ENCODE data around the gene KCNC2. TPM values are rescaled to one million over a fixed set of nuclear protein-coding genes. Genes with fewer than 3 reads are reported as not detected.
"Not testable (repeated sequence)": the region's sequence is repeated elsewhere in the genome, so short reads cannot be mapped to it uniquely, and the experiment has no call there.

The KCNC2 gene
- total RNA-seq, 2 donors from 2014 or later, result not detected

GRCh38 chr12:75190846-75191245, 18.8 kb downstream of the KCNC2 start:
- Mint-ChIP-seq H3K4me3 (no peak overlapping the region), H3K9me3 (no peaks in the 10 kb centered on the region), H3K36me3 (ENCODE audit: low read depth) (no peaks in the 10 kb centered on the region), H3K27ac (no peak overlapping the region), H3K4me1 (no peaks in the 10 kb centered on the region), H3K27me3 (ENCODE audit: insufficient read depth) (no peaks in the 10 kb centered on the region)
- no peak for TF ChIP-seq CTCF (conservative IDR thresholded peaks at IDR 0.05)
- Histone ChIP-seq H3K9ac (ENCODE audit: extremely low read depth, low read length, poor library complexity, severe bottlenecking) (no peak overlapping the region), H3K36me3 (ENCODE audit: control insufficient read depth, insufficient read depth, low read length) (no peaks in the 10 kb centered on the region), H3K4me3 (ENCODE audit: low read length) (no peak overlapping the region), H3K27me3 (ENCODE audit: control insufficient read depth, insufficient read depth, low read length, poor library complexity, severe bottlenecking) (no peaks in the 10 kb centered on the region), H3K4me1 (ENCODE audit: control insufficient read depth, insufficient read depth, low read length) (no peaks in the 10 kb centered on the region), H3K9me3 (ENCODE audit: control insufficient read depth, low read length) (no peaks in the 10 kb centered on the region), H3K27ac (ENCODE audit: low read depth, low read length) (no peak overlapping the region)
- no peak for DNase-seq

- H3K27me3 Mint-ChIP-seq (ENCODE audit: insufficient read depth); H3K4me3 ChIP-seq (ENCODE audit: low read length); H3K9ac ChIP-seq (ENCODE audit: extremely low read depth, low read length, poor library complexity, severe bottlenecking); H3K4me1 ChIP-seq (ENCODE audit: control insufficient read depth, insufficient read depth, low read length); H3K4me1 Mint-ChIP-seq; DNase-seq; H3K36me3 ChIP-seq (ENCODE audit: control insufficient read depth, insufficient read depth, low read length); H3K9me3 Mint-ChIP-seq; H3K27ac ChIP-seq (ENCODE audit: low read depth, low read length); H3K9me3 ChIP-seq (ENCODE audit: control insufficient read depth, low read length); H3K27me3 ChIP-seq (ENCODE audit: control insufficient read depth, insufficient read depth, low read length, poor library complexity, severe bottlenecking); H3K4me3 Mint-ChIP-seq; H3K27ac Mint-ChIP-seq; H3K36me3 Mint-ChIP-seq (ENCODE audit: low read depth): not testable (repeated sequence)
- 95 to 100% methylated on average over 2 to 3 of the region's 3 CpGs for WGBS, 2 experiments (ENCODE audit: insufficient coverage in 1 of 2, insufficient read length in 1 of 2)
Observed at GRCh38 chr12:75185881-75186280, 23.8 kb downstream of the KCNC2 start.

GRCh38 chr12:75184516-75184915, 25.1 kb downstream of the KCNC2 start:
- Histone ChIP-seq H3K9ac (ENCODE audit: extremely low read depth, low read length, poor library complexity, severe bottlenecking) (no peak overlapping the region), H3K27ac (ENCODE audit: low read depth, low read length) (no peak overlapping the region), H3K4me3 (ENCODE audit: low read length) (no peak overlapping the region), H3K9me3 (ENCODE audit: control insufficient read depth, low read length) (no peaks in the 10 kb centered on the region), H3K27me3 (ENCODE audit: control insufficient read depth, insufficient read depth, low read length, poor library complexity, severe bottlenecking) (no peaks in the 10 kb centered on the region), H3K4me1 (ENCODE audit: control insufficient read depth, insufficient read depth, low read length) (no peaks in the 10 kb centered on the region), H3K36me3 (ENCODE audit: control insufficient read depth, insufficient read depth, low read length) (no peaks in the 10 kb centered on the region)
- Mint-ChIP-seq H3K36me3 (ENCODE audit: low read depth) (no peaks in the 10 kb centered on the region), H3K9me3 (no peaks in the 10 kb centered on the region), H3K27me3 (ENCODE audit: insufficient read depth) (no peaks in the 10 kb centered on the region), H3K4me3 (no peak overlapping the region), H3K4me1 (no peaks in the 10 kb centered on the region), H3K27ac (no peak overlapping the region)
- DNase-seq, result no peak
- TF ChIP-seq CTCF (conservative IDR thresholded peaks at IDR 0.05), result no peak

GRCh38 chr12:75183967-75184366, 25.7 kb downstream of the KCNC2 start:
- H3K27me3 Mint-ChIP-seq (ENCODE audit: insufficient read depth), result no peaks in the 10 kb centered on the region
- no peaks in the 10 kb centered on the region for H3K9me3 Mint-ChIP-seq
- no peaks in the 10 kb centered on the region for H3K9me3 ChIP-seq (ENCODE audit: control insufficient read depth, low read length)
- H3K4me1 Mint-ChIP-seq, result no peaks in the 10 kb centered on the region
- H3K27ac Mint-ChIP-seq, result no peak overlapping the region
- no peaks in the 10 kb centered on the region for H3K27me3 ChIP-seq (ENCODE audit: control insufficient read depth, insufficient read depth, low read length, poor library complexity, severe bottlenecking)
- no peaks in the 10 kb centered on the region for H3K36me3 Mint-ChIP-seq (ENCODE audit: low read depth)
- DNase-seq, result no peak
- no peak for TF ChIP-seq CTCF (conservative IDR thresholded peaks at IDR 0.05)
- no peak overlapping the region for H3K27ac ChIP-seq (ENCODE audit: low read depth, low read length)
- no peak overlapping the region for H3K4me3 ChIP-seq (ENCODE audit: low read length)
- WGBS, 2 experiments (ENCODE audit: insufficient coverage in 1 of 2, insufficient read length in 1 of 2), result 88 to 92% methylated on average over 2 to 4 of the region's 4 CpGs
- H3K36me3 ChIP-seq (ENCODE audit: control insufficient read depth, insufficient read depth, low read length), result no peaks in the 10 kb centered on the region
- H3K9ac ChIP-seq (ENCODE audit: extremely low read depth, low read length, poor library complexity, severe bottlenecking), result no peak overlapping the region
- H3K4me1 ChIP-seq (ENCODE audit: control insufficient read depth, insufficient read depth, low read length), result no peaks in the 10 kb centered on the region
- H3K4me3 Mint-ChIP-seq, result no peak overlapping the region
